Tibial artery (tissue), 4 donors: ENCODE results near the gene MBOAT2.

Source experiments
- DNase-seq, 2 donors: peaks; one replicate each; pipeline ENCODE4 v3.0.0-alpha.2; 2019
- H3K27ac ChIP-seq, 2 donors: fragments of 200-600 bp; sonication (generic) in 1 of 2; 1 replicate in 1 of 2; 2 replicates in 1 of 2; pipeline ENCODE4 v1.5.1; 2018 to 2019; ENCODE audit warnings: mild to moderate bottlenecking in 1 of 2
- H3K27me3 ChIP-seq, 2 donors: fragments of 200-600 bp; sonication (generic) in 1 of 2; one replicate each; pipeline versions ENCODE4 v1.5.1 to v1.6.0; 2016 to 2019
- H3K36me3 ChIP-seq, 3 donors: fragments of 200-600 bp; sonication (generic) in 2 of 3; one replicate each; pipeline ENCODE4 v1.5.1; 2016 to 2019; ENCODE audit warnings: mild to moderate bottlenecking in 2 of 3
- H3K4me1 ChIP-seq, 4 donors: fragments of 200-600 bp; sonication (generic) in 2 of 4; 1 replicate in 3 of 4; 2 replicates in 1 of 4; pipeline ENCODE4 v1.5.1; 2016 to 2019
- H3K4me3 ChIP-seq, 2 donors: fragments of 200-600 bp; sonication (generic) in 1 of 2; 1 replicate in 1 of 2; 2 replicates in 1 of 2; pipeline ENCODE4 v1.5.1; 2018 to 2019; ENCODE audit warnings: mild to moderate bottlenecking in 2 of 2
- H3K9me3 ChIP-seq, 3 donors: fragments of 200-600 bp; sonication (generic) in 1 of 3; one replicate each; pipeline ENCODE4 v1.5.1; 2016 to 2019
- intact Hi-C: fragments of 100-400 bp; cut with DNase I; formaldehyde crosslinking; loops from one replicate; pipeline ENCODE4 v1.15.0; 2023; ENCODE audit warnings: low total_unique reads
- TF ChIP-seq, protein P1 (sequence below), 2 experiments: fragments of 200-600 bp in 1 of 2; fragments of 450-650 bp in 1 of 2; IDR thresholded peaks; one replicate each; pipeline ENCODE4 v1.5.1; 2017 to 2019; ENCODE audit warnings: antibody characterized with exemption in 2 of 2, mild to moderate bottlenecking in 1 of 2, moderate library complexity in 1 of 2

MBOAT2 gene

DNA sequence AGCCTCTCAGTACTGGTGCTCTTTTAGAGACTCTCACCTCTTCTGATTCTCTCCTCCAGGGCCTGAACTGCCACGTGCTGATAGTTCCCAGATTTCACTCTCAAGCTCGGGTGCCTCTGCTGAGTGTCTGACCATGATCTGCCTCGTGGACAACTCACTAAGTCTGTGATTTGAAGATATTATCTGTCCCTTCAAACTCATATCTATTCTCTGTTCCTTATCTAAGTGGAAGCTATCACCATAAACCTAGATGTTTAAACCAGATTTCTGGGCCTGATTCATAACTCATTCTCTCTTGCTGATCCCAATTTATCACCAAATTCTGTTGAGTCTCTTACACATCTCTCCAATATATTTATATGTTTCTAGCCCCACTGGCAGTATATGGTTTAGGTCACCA is 136.1 kb downstream of the MBOAT2 start:
- Histone ChIP-seq H3K9me3 (no peaks in the 10 kb centered on the region), H3K4me1 (no peaks in the 10 kb centered on the region), H3K36me3 (peaks cover 0 to 3% (median under 1%) of the 10 kb centered on the region in 3 donors), H3K27ac (no peak overlapping the region), H3K27me3 (no peaks in the 10 kb centered on the region), H3K4me3 (no peak overlapping the region)
- TF ChIP-seq, protein P1, sequence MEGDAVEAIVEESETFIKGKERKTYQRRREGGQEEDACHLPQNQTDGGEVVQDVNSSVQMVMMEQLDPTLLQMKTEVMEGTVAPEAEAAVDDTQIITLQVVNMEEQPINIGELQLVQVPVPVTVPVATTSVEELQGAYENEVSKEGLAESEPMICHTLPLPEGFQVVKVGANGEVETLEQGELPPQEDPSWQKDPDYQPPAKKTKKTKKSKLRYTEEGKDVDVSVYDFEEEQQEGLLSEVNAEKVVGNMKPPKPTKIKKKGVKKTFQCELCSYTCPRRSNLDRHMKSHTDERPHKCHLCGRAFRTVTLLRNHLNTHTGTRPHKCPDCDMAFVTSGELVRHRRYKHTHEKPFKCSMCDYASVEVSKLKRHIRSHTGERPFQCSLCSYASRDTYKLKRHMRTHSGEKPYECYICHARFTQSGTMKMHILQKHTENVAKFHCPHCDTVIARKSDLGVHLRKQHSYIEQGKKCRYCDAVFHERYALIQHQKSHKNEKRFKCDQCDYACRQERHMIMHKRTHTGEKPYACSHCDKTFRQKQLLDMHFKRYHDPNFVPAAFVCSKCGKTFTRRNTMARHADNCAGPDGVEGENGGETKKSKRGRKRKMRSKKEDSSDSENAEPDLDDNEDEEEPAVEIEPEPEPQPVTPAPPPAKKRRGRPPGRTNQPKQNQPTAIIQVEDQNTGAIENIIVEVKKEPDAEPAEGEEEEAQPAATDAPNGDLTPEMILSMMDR (IDR thresholded peaks at IDR 0.05), result no peak
- intact Hi-C loops, result no loop called here
- no peak for DNase-seq

DNA sequence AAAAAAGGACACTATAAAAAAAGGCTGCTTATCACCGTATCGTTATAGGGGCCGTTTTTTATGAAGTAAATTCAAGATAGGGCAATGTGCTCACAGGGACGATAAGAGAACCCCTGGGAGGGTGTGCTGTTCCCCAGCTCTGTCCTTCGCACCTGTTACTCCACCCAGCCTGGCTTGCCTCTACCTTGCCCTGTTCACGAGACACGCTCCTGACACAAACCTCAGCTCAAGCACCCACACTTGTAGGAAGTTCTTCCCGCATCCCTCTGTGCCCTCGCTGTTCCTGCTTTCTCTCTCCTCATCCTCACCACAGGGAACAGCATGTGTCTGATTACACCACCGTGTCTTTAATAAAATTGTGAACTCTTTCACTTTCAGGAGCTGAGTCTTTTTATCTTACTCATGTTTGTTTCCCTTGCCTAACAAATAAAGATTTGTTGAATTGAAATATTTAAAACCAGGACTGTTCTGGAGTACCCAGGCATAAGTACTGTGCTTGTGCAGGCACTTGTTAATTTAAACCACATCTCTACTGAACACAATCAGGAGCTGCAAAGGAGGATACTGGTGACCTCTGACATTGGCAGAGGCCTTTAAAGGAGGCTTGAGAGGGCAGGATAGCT is 140.0 kb downstream of the MBOAT2 start:
- Histone ChIP-seq H3K36me3 (peaks cover 0 to 10% (median 3%) of the 10 kb centered on the region in 3 donors), H3K9me3 (no peaks in the 10 kb centered on the region), H3K4me1 (no peaks in the 10 kb centered on the region), H3K27me3 (no peaks in the 10 kb centered on the region), H3K4me3 (no peak overlapping the region), H3K27ac (no peak overlapping the region)
- intact Hi-C loops, result no loop called here
- DNase-seq, result no peak
- TF ChIP-seq, protein P1 (IDR thresholded peaks at IDR 0.05), result no peak

DNA sequence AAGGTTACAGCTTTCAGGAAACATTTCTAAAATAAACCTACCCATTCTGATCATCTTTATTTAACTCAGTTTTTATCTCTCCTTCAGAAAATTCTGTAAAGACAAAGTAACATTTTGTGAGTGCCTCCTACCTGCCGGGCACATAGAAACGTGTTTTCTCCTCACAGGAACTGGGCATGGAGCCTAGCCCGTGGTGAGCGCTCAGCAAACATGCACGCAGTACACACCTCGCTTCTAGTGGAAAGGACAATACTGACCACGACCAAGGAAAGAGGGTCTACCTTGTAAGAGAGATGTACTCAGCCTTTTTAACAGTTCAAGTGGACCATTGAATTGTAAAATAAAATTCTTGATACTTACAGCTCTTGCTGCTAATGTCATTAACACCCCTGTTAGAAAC is 141.3 kb downstream of the MBOAT2 start:
- Histone ChIP-seq H3K27ac (no peak overlapping the region), H3K4me1 (no peaks in the 10 kb centered on the region), H3K4me3 (no peak overlapping the region), H3K36me3 (peaks cover 0 to 16% (median 3%) of the 10 kb centered on the region in 3 donors), H3K27me3 (no peaks in the 10 kb centered on the region), H3K9me3 (no peaks in the 10 kb centered on the region)
- intact Hi-C loops, result no loop called here
- DNase-seq, result no peak
- TF ChIP-seq, protein P1 (IDR thresholded peaks at IDR 0.05), result no peak

DNA sequence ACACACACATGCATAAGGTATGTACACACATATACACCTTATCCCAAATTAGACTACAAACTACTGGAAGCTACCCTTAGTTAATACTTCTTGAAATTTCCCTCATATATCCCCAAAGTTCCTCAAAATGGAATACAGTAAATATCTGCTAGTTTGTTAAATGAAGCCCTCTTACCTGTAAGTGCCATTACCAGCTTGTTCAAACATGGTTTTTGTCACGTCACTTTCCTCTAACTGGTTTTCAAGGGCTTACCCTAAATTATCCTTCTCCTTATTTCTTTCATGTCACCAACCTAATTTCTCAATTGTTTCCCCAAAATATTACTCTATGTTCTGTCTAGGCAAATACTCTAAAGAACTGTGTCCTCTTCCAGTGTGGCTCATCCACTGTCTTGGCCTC is 141.7 kb downstream of the MBOAT2 start:
- H3K36me3 ChIP-seq, result peaks cover 0 to 16% (median 3%) of the 10 kb centered on the region in 3 donors
- DNase-seq, result no peak
- TF ChIP-seq, protein P1 (IDR thresholded peaks at IDR 0.05), result no peak
- H3K4me1 ChIP-seq, result no peaks in the 10 kb centered on the region
- no peaks in the 10 kb centered on the region for H3K9me3 ChIP-seq
- H3K4me3 ChIP-seq, result no peak overlapping the region
- H3K27me3 ChIP-seq, result no peaks in the 10 kb centered on the region
- intact Hi-C loops, result no loop called here
- H3K27ac ChIP-seq, result no peak overlapping the region

DNA sequence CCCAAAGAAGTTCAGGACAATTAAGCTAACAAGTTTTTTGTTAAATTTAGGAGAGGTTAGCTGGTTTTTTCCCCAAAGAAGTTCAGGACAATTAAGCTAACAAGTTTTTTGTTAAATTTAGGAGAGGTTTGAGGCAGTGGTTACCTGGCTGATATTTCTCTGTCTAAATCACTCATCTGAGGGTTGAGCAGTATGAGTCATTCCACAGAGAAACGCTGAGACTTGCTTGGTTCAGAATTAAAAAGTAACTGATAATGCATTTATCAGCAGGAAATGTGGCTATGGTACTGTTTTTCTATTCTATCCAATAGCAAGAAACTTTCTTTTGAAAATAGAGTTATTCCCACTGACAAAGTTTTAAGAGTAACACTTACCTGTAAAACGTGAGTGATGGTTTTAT is 143.2 kb downstream of the MBOAT2 start:
- H3K9me3 ChIP-seq, result no peaks in the 10 kb centered on the region
- no peaks in the 10 kb centered on the region for H3K27me3 ChIP-seq
- H3K27ac ChIP-seq, result no peak overlapping the region
- no peaks in the 10 kb centered on the region for H3K4me1 ChIP-seq
- no peak overlapping the region for H3K4me3 ChIP-seq
- TF ChIP-seq, protein P1 (IDR thresholded peaks at IDR 0.05), result no peak
- peaks cover 0 to 16% (median 3%) of the 10 kb centered on the region in 3 donors for H3K36me3 ChIP-seq
- intact Hi-C loops, result no loop called here
- no peak for DNase-seq

DNA sequence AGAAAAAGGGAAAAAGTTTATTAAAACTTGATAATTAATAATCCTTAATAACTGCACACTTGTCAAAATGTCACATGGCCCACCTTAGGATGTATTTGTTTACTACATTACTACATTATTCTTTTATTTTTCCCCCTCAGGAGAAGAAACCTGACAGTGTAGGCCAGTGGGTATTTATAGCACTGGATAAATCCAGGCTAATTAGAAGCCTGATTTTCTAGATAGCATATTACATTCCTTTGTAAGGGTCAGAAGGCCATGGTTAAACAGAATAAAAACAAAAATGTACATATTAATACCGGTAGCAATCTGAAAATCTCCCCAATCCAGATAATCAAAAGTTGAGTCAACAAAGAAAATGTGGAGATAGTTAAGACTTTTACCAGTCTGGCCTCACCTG is 144.6 kb downstream of the MBOAT2 start:
- DNase-seq, result no peak
- H3K4me1 ChIP-seq, result no peaks in the 10 kb centered on the region
- no peak overlapping the region for H3K27ac ChIP-seq
- H3K36me3 ChIP-seq, result peaks cover 0 to 16% (median 3%) of the 10 kb centered on the region in 3 donors
- H3K9me3 ChIP-seq, result no peaks in the 10 kb centered on the region
- no peaks in the 10 kb centered on the region for H3K27me3 ChIP-seq
- intact Hi-C loops, result no loop called here
- no peak overlapping the region for H3K4me3 ChIP-seq
- TF ChIP-seq, protein P1 (IDR thresholded peaks at IDR 0.05), result no peak
